ENCODE results near the gene ADGRG1. TPM values are rescaled to one million over a fixed set of nuclear protein-coding genes. Genes with fewer than 3 reads are reported as not detected.

Gene ADGRG1
- total RNA-seq, 1 experiment from 2014 or later: 20.6 TPM

Other genes starting within 250 kb of the ADGRG1 start
- gene CCL17, start 223.9 kb upstream of the ADGRG1 start, total RNA-seq (2014; rRNA removed; shearing (Covaris generic)): not detected in 2 replicates
- gene CIAPIN1, start 181.2 kb upstream of the ADGRG1 start, total RNA-seq (2014; rRNA removed; shearing (Covaris generic)): 61.3 and 70.7 TPM in 2 replicates
- 52.2 and 60.5 TPM in 2 replicates for gene COQ9, start 181.2 kb upstream of the ADGRG1 start, total RNA-seq (2014; rRNA removed; shearing (Covaris generic))
- gene POLR2C, start 166.0 kb upstream of the ADGRG1 start, total RNA-seq (2014; rRNA removed; shearing (Covaris generic)): 239 and 240 TPM in 2 replicates
- 4.3 and 6.2 TPM in 2 replicates for gene DOK4, start 142.1 kb upstream of the ADGRG1 start, total RNA-seq (2014; rRNA removed; shearing (Covaris generic))
- gene CCDC102A, start 92.1 kb upstream of the ADGRG1 start, total RNA-seq (2014; rRNA removed; shearing (Covaris generic)): 7.0 and 16.8 TPM in 2 replicates
- 0.22 and 0.37 TPM in 2 replicates for gene ADGRG5, start 86.0 kb upstream of the ADGRG1 start, total RNA-seq (2014; rRNA removed; shearing (Covaris generic))
- not detected in 2 replicates for gene ADGRG3, start 39.7 kb downstream of the ADGRG1 start, total RNA-seq (2014; rRNA removed; shearing (Covaris generic))
- not detected in 2 replicates for gene DRC7, start 66.2 kb downstream of the ADGRG1 start, total RNA-seq (2014; rRNA removed; shearing (Covaris generic))
- 27.3 and 38.4 TPM in 2 replicates for gene KATNB1, start 107.1 kb downstream of the ADGRG1 start, total RNA-seq (2014; rRNA removed; shearing (Covaris generic))
- gene KIFC3, start 173.9 kb downstream of the ADGRG1 start, total RNA-seq (2014; rRNA removed; shearing (Covaris generic)): 38.8 and 71.2 TPM in 2 replicates

Data from M059J (cell line).